ENCODE results near the gene KDM4B. TPM values are rescaled to one million over a fixed set of nuclear protein-coding genes. Genes with fewer than 3 reads are reported as not detected.

KDM4B gene
- total RNA-seq, 1 donor from 2014 or later = 34.6 TPM

- peak; percentile 50 for DNase-seq
- intact Hi-C loops (cut with DNase I) = no loop called here
- ATAC-seq (ENCODE audit: poor library complexity) = no peak
These were observed 32.7 kb downstream of the KDM4B start for GRCh38 chr19:5001615-5002014.

- DNase-seq (no peak), ATAC-seq (ENCODE audit: poor library complexity) (no peak)
- intact Hi-C loops (cut with DNase I) = no loop called here
These were observed 33.2 kb downstream of the KDM4B start for GRCh38 chr19:5002143-5002542.

- ATAC-seq (ENCODE audit: poor library complexity) (no peak), DNase-seq (peak; percentile 26)
- intact Hi-C loops (cut with DNase I) = no loop called here
These were observed 34.9 kb downstream of the KDM4B start for GRCh38 chr19:5003781-5004180.

GRCh38 chr19:5005096-5005495 is 36.2 kb downstream of the KDM4B start:
- DNase-seq (peak; percentile 27), ATAC-seq (ENCODE audit: poor library complexity) (no peak)
- intact Hi-C loops (cut with DNase I) = no loop called here

- intact Hi-C loops (cut with DNase I) = no loop called here
- peak; percentile 47 for DNase-seq
- peak; percentile 42 for ATAC-seq (ENCODE audit: poor library complexity)
These were observed 37.3 kb downstream of the KDM4B start for GRCh38 chr19:5006201-5006600.

- ATAC-seq (ENCODE audit: poor library complexity) (no peak), DNase-seq (peak; percentile 35)
- intact Hi-C loops (cut with DNase I) = no loop called here
These were observed 37.9 kb downstream of the KDM4B start for GRCh38 chr19:5006821-5007220.

- peak; percentile 55 for ATAC-seq (ENCODE audit: poor library complexity)
- intact Hi-C loops (cut with DNase I) = no loop called here
- peak; percentile 48 for DNase-seq
These were observed 42.7 kb downstream of the KDM4B start for GRCh38 chr19:5011476-5012238.

- ATAC-seq (ENCODE audit: poor library complexity) (no peak), DNase-seq (peak; percentile 25)
- intact Hi-C loops (cut with DNase I) = no loop called here
These were observed 44.0 kb downstream of the KDM4B start for GRCh38 chr19:5012688-5013457.

- ATAC-seq (ENCODE audit: poor library complexity) (peak; percentile 79), DNase-seq (peak; percentile 71)
- intact Hi-C loops (cut with DNase I) = no loop called here
These were observed 44.8 kb downstream of the KDM4B start for GRCh38 chr19:5013761-5014160.

- DNase-seq (no peak), ATAC-seq (ENCODE audit: poor library complexity) (no peak)
- intact Hi-C loops (cut with DNase I) = no loop called here
These were observed 46.0 kb downstream of the KDM4B start for GRCh38 chr19:5014941-5015340.

- intact Hi-C loops (cut with DNase I) = no loop called here
- DNase-seq (no peak), ATAC-seq (ENCODE audit: poor library complexity) (no peak)
These were observed 47.4 kb downstream of the KDM4B start for GRCh38 chr19:5016268-5016667.

GRCh38 chr19:5016781-5017180 is 47.9 kb downstream of the KDM4B start:
- no peak for ATAC-seq (ENCODE audit: poor library complexity)
- DNase-seq = peak; percentile 31
- intact Hi-C loops (cut with DNase I) = no loop called here

- DNase-seq (peak; percentile 30), ATAC-seq (ENCODE audit: poor library complexity) (no peak)
- intact Hi-C loops (cut with DNase I) = no loop called here
These were observed 48.3 kb downstream of the KDM4B start for GRCh38 chr19:5017235-5017634.

- intact Hi-C loops (cut with DNase I) = no loop called here
- DNase-seq = no peak
These were observed 49.5 kb downstream of the KDM4B start for GRCh38 chr19:5018224-5019015.

GRCh38 chr19:5020368-5020767 is 51.5 kb downstream of the KDM4B start:
- ATAC-seq (ENCODE audit: poor library complexity) = no peak
- no peak for DNase-seq
- intact Hi-C loops (cut with DNase I) = no loop called here

More at GRCh38 chr19:5018224-5019015, 49.5 kb downstream of the KDM4B start:
- no peak for ATAC-seq (ENCODE audit: poor library complexity)

- intact Hi-C loops (cut with DNase I) = no loop called here
- no peak for DNase-seq
- no peak for ATAC-seq (ENCODE audit: poor library complexity)
These were observed 52.1 kb downstream of the KDM4B start for GRCh38 chr19:5021046-5021445.

- ATAC-seq (ENCODE audit: poor library complexity) = no peak
- DNase-seq = no peak
- intact Hi-C loops (cut with DNase I) = no loop called here
These were observed 53.4 kb downstream of the KDM4B start for GRCh38 chr19:5022066-5022860.

- DNase-seq (no peak), ATAC-seq (ENCODE audit: poor library complexity) (peak; percentile 71)
- intact Hi-C loops (cut with DNase I) = no loop called here
These were observed 54.2 kb downstream of the KDM4B start for GRCh38 chr19:5023128-5023571.
